ENCODE measurements around the gene GRB2. TPM values are rescaled to one million over a fixed set of nuclear protein-coding genes. Genes with fewer than 3 reads are reported as not detected.
"Not testable (repeated sequence)": the region's sequence is repeated elsewhere in the genome, so short reads cannot be mapped to it uniquely, and the experiment has no call there.

GRB2 gene
- total RNA-seq, 1 experiment from 2014 or later: 115 TPM

DNA sequence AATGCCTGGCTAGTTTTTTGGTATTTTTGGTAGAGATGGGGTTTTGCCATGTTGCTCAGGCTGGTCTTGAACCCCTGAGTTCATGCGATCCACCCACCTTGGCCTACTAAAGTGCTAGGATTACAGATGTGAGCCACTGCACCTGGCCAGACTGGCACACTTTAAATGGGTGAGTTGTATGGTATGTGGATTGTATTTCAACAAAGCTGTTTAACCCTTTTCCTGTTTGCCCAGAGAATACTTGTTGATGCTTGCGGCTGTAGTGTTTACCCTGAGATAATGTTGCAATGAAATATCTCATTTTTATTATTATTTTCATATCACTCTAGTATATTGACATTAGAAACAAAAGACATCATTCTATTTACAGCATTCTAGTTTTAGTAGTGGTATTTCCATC is 33.8 kb upstream of the GRB2 start:
- Mint-ChIP-seq H3K27ac (ENCODE audit: unreplicated experiment) (no peak overlapping the region), H3K4me1 (ENCODE audit: low read depth, unreplicated experiment) (peaks cover 14% of the 10 kb centered on the region), H3K9me3 (ENCODE audit: unreplicated experiment) (no peaks in the 10 kb centered on the region), H3K4me3 (ENCODE audit: unreplicated experiment) (no peak overlapping the region), H3K36me3 (ENCODE audit: insufficient read depth, unreplicated experiment) (no peaks in the 10 kb centered on the region), H3K27me3 (ENCODE audit: insufficient read depth, unreplicated experiment) (no peaks in the 10 kb centered on the region)
- POLR2A ChIA-PET: no interaction called here
- intact Hi-C loops (cut with micrococcal nuclease; ENCODE audit: unreplicated experiment): no loop called here
- TF ChIP-seq, protein P1, sequence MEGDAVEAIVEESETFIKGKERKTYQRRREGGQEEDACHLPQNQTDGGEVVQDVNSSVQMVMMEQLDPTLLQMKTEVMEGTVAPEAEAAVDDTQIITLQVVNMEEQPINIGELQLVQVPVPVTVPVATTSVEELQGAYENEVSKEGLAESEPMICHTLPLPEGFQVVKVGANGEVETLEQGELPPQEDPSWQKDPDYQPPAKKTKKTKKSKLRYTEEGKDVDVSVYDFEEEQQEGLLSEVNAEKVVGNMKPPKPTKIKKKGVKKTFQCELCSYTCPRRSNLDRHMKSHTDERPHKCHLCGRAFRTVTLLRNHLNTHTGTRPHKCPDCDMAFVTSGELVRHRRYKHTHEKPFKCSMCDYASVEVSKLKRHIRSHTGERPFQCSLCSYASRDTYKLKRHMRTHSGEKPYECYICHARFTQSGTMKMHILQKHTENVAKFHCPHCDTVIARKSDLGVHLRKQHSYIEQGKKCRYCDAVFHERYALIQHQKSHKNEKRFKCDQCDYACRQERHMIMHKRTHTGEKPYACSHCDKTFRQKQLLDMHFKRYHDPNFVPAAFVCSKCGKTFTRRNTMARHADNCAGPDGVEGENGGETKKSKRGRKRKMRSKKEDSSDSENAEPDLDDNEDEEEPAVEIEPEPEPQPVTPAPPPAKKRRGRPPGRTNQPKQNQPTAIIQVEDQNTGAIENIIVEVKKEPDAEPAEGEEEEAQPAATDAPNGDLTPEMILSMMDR (IDR thresholded peaks at IDR 0.05; ENCODE audit: insufficient read depth in 1 of 2, low read depth in 1 of 2, low read length in 1 of 2, severe bottlenecking in 1 of 2, unreplicated experiment in 1 of 2): no peak
- no peak for DNase-seq
- no TSS peak for BruUV-seq (replicated peaks)
- Histone ChIP-seq H3K4me3 (ENCODE audit: low read depth, low read length) (no peak overlapping the region), H3K4me1 (peaks cover 24% of the 10 kb centered on the region), H3K9me3 (no peaks in the 10 kb centered on the region), H3K36me3 (ENCODE audit: control insufficient read depth, insufficient read depth, low read length) (no peaks in the 10 kb centered on the region), H3K27me3 (replicated peaks; ENCODE audit: control insufficient read depth, insufficient read depth, low read length) (no peaks in the 10 kb centered on the region)
- CTCF ChIA-PET: no interaction called here

DNA sequence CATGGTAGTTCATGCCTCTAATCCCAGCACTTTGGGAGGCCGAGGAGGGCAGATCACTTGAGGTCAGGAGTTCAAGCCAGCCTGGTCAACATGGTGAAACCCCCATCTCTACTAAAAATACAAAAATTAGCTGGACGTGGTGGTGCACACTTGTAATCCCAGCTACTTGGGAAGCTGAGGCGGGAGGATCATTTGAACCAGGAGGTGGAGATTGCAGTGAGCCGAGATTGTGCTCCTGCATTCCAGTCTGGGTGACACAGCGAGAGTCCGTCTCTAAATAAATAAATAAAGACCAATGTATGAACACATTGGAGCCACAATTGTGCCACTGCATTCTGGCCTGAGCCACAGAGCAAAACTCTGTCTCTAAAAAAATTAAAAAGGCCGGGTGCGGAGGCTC is 31.9 kb upstream of the GRB2 start:
- intact Hi-C loops (cut with micrococcal nuclease; ENCODE audit: unreplicated experiment); H3K36me3 ChIP-seq (ENCODE audit: control insufficient read depth, insufficient read depth, low read length); H3K36me3 Mint-ChIP-seq (ENCODE audit: insufficient read depth, unreplicated experiment); H3K27me3 Mint-ChIP-seq (ENCODE audit: insufficient read depth, unreplicated experiment); POLR2A ChIA-PET; H3K27ac Mint-ChIP-seq (ENCODE audit: unreplicated experiment); H3K9me3 Mint-ChIP-seq (ENCODE audit: unreplicated experiment); H3K9me3 ChIP-seq; H3K27me3 ChIP-seq (replicated peaks; ENCODE audit: control insufficient read depth, insufficient read depth, low read length); DNase-seq; BruUV-seq (replicated peaks); CTCF ChIA-PET; H3K4me3 ChIP-seq (ENCODE audit: low read depth, low read length); H3K4me3 Mint-ChIP-seq (ENCODE audit: unreplicated experiment): not testable (repeated sequence)
- peaks cover 20% of the 10 kb centered on the region for H3K4me1 ChIP-seq
- H3K4me1 Mint-ChIP-seq (ENCODE audit: low read depth, unreplicated experiment): peaks cover 14% of the 10 kb centered on the region

DNA sequence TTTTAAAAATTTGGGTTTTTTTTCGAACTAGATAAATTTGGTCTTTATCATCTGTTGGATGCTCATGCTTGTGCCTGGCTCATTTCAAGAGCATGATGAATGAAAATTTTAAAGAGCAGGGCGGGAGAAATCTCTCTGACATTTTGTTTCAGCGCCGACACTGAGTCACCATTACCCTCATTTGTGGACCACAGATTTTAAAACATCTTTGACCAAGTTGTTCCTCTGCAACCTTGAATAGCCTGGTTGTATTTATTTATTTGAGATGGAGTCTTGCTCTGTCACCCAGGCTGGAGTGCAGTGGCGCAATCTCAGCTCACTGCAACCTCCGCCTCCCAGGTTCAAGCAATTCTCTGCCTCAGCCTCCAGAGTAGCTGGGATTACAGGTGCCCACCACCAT is 29.0 kb upstream of the GRB2 start:
- CTCF ChIA-PET; H3K27ac Mint-ChIP-seq (ENCODE audit: unreplicated experiment); intact Hi-C loops (cut with micrococcal nuclease; ENCODE audit: unreplicated experiment); H3K36me3 ChIP-seq (ENCODE audit: control insufficient read depth, insufficient read depth, low read length); H3K4me3 Mint-ChIP-seq (ENCODE audit: unreplicated experiment); POLR2A ChIA-PET; H3K27me3 ChIP-seq (replicated peaks; ENCODE audit: control insufficient read depth, insufficient read depth, low read length); H3K4me3 ChIP-seq (ENCODE audit: low read depth, low read length); H3K9me3 ChIP-seq; BruUV-seq (replicated peaks); DNase-seq; H3K9me3 Mint-ChIP-seq (ENCODE audit: unreplicated experiment); H3K27me3 Mint-ChIP-seq (ENCODE audit: insufficient read depth, unreplicated experiment): not testable (repeated sequence)
- Mint-ChIP-seq H3K36me3 (ENCODE audit: insufficient read depth, unreplicated experiment) (peaks cover 17% of the 10 kb centered on the region), H3K4me1 (ENCODE audit: low read depth, unreplicated experiment) (peaks cover 25% of the 10 kb centered on the region)
- H3K4me1 ChIP-seq: peaks cover 19% of the 10 kb centered on the region

GRCh38 chr17:75433218-75433783 is 27.8 kb upstream of the GRB2 start:
- H3K36me3 Mint-ChIP-seq (ENCODE audit: insufficient read depth, unreplicated experiment): peaks cover 17% of the 10 kb centered on the region
- H3K36me3 ChIP-seq (ENCODE audit: control insufficient read depth, insufficient read depth, low read length): no peaks in the 10 kb centered on the region
- DNase-seq: no peak
- BruUV-seq (replicated peaks): no TSS peak
- no peaks in the 10 kb centered on the region for H3K9me3 Mint-ChIP-seq (ENCODE audit: unreplicated experiment)
- peaks cover 36% of the 10 kb centered on the region for H3K4me1 Mint-ChIP-seq (ENCODE audit: low read depth, unreplicated experiment)
- no peak overlapping the region for H3K4me3 Mint-ChIP-seq (ENCODE audit: unreplicated experiment)
- H3K4me3 ChIP-seq (ENCODE audit: low read depth, low read length): no peak overlapping the region
- no peaks in the 10 kb centered on the region for H3K27me3 Mint-ChIP-seq (ENCODE audit: insufficient read depth, unreplicated experiment)
- no peak overlapping the region for H3K27ac Mint-ChIP-seq (ENCODE audit: unreplicated experiment)
- H3K4me1 ChIP-seq: peaks cover 30% of the 10 kb centered on the region
- CTCF ChIA-PET: interaction anchor here (1.6 kb wide), 1 partner anchor 23 kb away, joined by 3 read pairs; the partner anchor contains the start of gene TMEM94
- no peaks in the 10 kb centered on the region for H3K27me3 ChIP-seq (replicated peaks; ENCODE audit: control insufficient read depth, insufficient read depth, low read length)
- POLR2A ChIA-PET: interaction anchor here (0.6 to 1.0 kb wide), 2 partner anchors 23 to 67 kb away, joined by 3 to 9 read pairs; partner anchors contain the start of gene TMEM94
- intact Hi-C loops (cut with micrococcal nuclease; ENCODE audit: unreplicated experiment): no loop called here
- no peaks in the 10 kb centered on the region for H3K9me3 ChIP-seq
- TF ChIP-seq, protein P1 (IDR thresholded peaks at IDR 0.05; ENCODE audit: insufficient read depth in 1 of 2, low read depth in 1 of 2, low read length in 1 of 2, severe bottlenecking in 1 of 2, unreplicated experiment in 1 of 2): no peak
